Measurements from ENCODE around the gene SPATA32. TPM values are rescaled to one million over a fixed set of nuclear protein-coding genes. Genes with fewer than 3 reads are reported as not detected.

Gene SPATA32
- polyA plus RNA-seq, 3 donors: 0.20 to 0.42 (median 0.22) TPM

DNA sequence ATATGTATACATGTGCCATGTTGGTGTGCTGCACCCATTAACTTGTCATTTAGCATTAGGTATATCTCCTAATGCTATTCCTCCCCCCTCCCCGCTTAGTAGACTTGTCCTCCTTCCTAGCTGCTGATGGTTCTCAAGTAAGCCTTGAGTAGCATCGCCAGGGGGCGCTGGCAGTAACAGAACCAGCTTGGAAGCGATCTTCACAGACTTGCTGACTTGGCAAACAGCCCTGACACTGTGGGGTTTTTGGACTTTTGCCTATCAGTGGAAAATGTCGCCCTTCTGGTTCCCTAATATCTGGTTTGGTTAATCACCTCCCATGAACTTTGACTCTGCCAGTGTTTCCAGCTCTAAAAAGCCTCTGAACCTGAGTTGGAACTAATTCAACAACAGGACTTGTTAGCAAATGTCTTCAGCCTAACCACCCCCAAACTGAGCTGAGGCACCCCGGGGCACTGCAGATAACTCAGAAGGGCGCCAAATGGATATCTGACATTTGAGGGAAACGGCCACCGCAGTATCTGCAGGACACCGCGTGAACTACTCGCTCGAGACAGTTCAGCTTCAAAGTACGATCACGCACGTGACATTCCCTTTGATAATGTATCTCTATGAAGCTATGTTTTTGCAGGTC, 15.4 kb upstream of the SPATA32 start:
- DNase-seq (ENCODE audit: extremely low read depth in 1 of 11, low read depth in 9 of 11, low spot score in 4 of 11): peak; percentile 78 to 90 (median 84)

GRCh38 chr17:45276031-45276430, 14.1 kb upstream of the SPATA32 start:
- no peak for DNase-seq (ENCODE audit: extremely low read depth in 1 of 11, low read depth in 9 of 11, low spot score in 4 of 11)

DNA sequence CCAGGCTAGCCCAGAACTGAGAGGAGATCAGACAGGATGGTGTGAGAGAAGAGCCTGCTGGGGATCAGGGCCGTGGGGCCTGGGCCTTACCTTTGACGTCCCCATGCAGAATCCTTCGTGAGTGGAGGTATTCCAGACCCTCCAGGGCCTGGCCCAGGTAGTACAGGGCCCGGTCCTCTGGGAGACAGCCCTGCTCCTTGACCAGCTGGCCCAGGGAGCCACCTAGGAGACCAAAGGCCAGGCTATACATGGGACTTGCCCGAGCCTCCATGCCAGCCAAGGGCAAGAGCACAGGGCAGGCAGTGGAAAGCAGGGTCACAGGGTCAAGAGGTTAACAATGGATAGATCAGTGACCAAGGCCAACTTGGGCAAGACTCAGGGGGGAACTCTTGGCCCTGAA, 12.1 kb upstream of the SPATA32 start:
- DNase-seq (ENCODE audit: extremely low read depth in 1 of 11, low read depth in 9 of 11, low spot score in 4 of 11): no peak

GRCh38 chr17:45273551-45273957, 11.7 kb upstream of the SPATA32 start:
- no peak for DNase-seq (ENCODE audit: extremely low read depth in 1 of 11, low read depth in 9 of 11, low spot score in 4 of 11)

GRCh38 chr17:45271603-45272002, 9.7 kb upstream of the SPATA32 start:
- DNase-seq (ENCODE audit: extremely low read depth in 1 of 11, low read depth in 9 of 11, low spot score in 4 of 11): no peak

- no peak for DNase-seq (ENCODE audit: extremely low read depth in 1 of 11, low read depth in 9 of 11, low spot score in 4 of 11)
Observed at GRCh38 chr17:45270828-45271418, 9.0 kb upstream of the SPATA32 start.

DNA sequence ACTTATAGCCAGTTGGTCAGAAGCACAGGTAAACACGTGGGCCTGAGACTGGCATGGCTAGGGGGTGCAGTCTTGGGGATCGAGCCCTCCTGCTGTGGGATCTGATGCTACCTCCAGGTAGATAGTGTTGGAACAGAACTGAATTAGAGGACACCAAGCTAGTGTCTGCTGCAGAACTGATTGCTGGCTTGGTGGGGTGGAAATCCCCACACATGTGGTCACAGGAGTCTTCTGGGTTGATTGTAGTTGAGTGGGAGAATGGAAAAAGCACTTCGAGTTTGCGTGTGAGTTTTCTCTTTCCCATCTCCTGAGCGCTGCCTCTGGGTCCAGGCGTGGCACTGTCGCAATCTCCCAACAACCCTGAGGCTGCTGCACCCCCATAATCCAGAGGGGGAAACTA, 8.0 kb upstream of the SPATA32 start:
- DNase-seq (ENCODE audit: extremely low read depth in 1 of 11, low read depth in 9 of 11, low spot score in 4 of 11): no peak

GRCh38 chr17:45267436-45268055, 5.7 kb upstream of the SPATA32 start:
- no peak for DNase-seq (ENCODE audit: extremely low read depth in 1 of 11, low read depth in 9 of 11, low spot score in 4 of 11)

GRCh38 chr17:45266372-45266926, 4.6 kb upstream of the SPATA32 start:
- DNase-seq (ENCODE audit: extremely low read depth in 1 of 11, low read depth in 9 of 11, low spot score in 4 of 11): no peak

GRCh38 chr17:45265821-45266220, 3.9 kb upstream of the SPATA32 start:
- DNase-seq (ENCODE audit: extremely low read depth in 1 of 11, low read depth in 9 of 11, low spot score in 4 of 11): no peak

DNA sequence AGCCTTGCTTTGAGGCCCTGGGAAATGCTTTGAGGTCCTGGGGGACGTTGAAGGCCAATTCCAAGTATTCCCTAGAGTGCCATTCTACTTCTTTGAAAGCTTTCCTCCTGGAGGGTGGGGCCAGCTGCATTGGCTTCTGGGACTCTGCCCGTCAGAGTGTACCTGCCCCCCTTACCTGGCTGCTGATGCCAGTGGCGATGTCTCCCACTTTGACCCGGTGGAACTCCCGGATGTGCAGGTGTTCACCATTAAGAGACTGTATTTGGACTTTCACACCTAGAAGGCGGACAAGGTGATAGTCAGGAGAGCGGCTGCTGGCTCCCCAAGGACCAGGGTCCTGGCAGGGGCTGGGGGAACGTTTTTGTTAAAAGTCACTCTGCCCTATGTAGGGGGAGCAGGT, 3.1 kb upstream of the SPATA32 start:
- no peak for DNase-seq (ENCODE audit: extremely low read depth in 1 of 11, low read depth in 9 of 11, low spot score in 4 of 11)

- no peak for DNase-seq (ENCODE audit: extremely low read depth in 1 of 11, low read depth in 9 of 11, low spot score in 4 of 11)
Observed at GRCh38 chr17:45264430-45264829, 2.5 kb upstream of the SPATA32 start.

- DNase-seq (ENCODE audit: extremely low read depth in 1 of 11, low read depth in 9 of 11, low spot score in 4 of 11): no peak
Observed at GRCh38 chr17:45263477-45263860, 1.6 kb upstream of the SPATA32 start.

DNA sequence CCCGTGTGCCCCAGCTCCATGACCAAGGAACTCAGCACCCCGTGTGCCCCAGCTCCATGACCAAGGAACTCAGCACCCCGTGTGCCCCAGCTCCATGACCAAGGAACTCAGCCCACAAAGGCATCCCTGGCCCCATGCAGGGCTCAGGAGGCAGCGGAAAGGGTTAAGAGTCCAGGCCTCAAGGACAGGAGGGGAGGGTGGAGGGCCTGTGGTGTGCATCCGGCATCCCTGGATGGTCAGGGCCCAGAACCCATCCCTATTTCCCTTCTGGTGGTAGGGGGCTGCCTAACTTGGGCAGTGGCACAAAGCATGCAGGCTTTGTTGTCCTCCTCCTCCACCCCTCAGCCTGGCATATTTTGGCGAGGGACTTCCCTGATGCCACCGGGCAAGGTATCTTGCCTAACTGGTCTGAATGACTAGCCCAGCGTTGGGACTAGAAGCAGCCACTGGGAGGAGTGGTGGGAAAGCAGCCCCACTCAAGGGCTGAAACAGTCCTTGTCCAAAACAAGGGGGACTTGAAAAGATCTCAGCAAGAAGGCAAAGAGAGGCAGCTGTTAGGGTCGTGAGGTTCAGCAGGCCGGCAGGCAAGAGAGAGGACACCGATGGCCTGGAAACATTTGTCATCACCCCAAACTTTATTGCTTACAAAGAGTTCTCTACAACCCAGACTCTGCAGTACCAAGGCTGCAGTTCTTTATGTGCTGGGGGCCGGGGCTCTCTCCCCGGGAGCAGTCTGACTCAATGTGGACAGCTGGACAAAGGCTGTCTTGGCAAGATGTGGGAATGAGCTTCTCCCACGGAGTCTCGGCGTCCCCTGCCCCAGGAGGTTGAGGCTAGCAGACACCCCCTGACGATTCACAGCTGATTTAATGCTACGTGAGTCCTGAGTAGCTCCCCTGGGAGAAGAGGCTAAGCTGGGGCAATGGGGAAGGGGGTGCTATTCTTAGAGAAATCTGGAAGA, 902 bp upstream of the SPATA32 start:
- peak in 1 of 11 donors; percentile 17 for DNase-seq (ENCODE audit: extremely low read depth in 1 of 11, low read depth in 9 of 11, low spot score in 4 of 11)

DNA sequence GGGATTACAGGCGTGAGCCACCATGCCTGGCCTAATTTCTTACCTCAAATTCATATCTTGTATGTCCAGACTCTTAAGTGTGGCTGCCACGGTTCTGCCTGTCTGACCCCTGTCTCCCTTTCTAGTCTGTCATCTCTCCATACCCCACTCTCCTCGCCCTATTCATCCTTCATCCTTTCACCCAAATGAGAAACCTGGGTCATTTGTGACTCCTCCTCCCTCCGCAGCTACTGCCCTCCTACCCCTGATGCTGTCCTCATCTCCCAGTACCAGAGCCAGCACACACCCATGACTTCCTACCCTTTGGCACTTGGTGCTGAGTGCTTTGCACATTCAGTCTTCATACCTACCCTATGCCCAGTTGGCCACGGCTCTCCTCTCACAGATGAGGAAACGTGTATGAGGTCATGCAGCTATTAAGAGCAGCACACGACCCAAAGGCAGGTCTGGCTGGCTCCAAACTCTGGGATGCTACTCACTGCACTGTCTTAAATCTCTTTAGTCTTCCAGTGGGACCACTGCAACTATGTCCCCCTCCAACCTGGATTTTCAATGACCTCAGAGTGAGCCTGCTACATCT, 1.6 kb downstream of the SPATA32 start:
- no peak for DNase-seq (ENCODE audit: extremely low read depth in 1 of 11, low read depth in 9 of 11, low spot score in 4 of 11)

DNA sequence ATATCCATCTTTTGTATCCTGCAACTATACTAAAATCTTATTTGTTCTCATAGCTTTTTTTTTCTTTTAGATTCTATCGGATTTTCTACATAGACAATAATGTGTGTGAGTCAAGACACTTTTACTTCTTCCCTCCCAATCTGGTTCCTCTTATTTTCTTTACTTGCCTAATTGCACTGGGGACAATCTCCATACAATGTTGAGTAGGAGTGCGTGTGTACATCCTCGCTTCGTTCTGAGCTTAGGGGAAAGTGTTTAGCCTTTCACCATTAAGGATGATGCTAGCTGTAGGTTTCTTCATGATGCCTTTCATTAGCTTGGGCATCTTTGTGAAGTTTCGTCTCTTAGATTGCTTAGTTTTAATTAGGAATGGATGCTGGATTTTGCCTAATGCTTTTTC, 2.9 kb downstream of the SPATA32 start:
- DNase-seq (ENCODE audit: extremely low read depth in 1 of 11, low read depth in 9 of 11, low spot score in 4 of 11): no peak

DNA sequence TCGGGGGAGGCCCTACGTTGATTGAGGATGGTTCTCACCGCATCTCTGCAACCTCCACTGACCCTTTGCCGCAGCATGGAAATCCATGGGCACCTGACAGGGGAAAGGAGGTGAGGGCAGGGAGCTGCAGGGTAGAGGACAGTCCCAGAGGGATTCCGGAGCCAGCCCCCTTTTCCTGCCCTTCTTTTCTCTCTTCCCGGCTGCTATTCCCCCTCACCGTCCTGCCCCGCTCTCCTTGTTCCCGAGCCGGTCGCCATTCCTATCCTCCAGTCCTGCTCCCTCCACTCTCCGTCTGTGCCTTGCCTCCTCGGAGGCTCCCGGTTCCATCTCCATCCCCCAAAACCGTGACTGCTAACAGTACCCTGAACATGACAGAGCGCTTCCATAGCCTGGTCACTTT, 4.8 kb downstream of the SPATA32 start:
- DNase-seq (ENCODE audit: extremely low read depth in 1 of 11, low read depth in 9 of 11, low spot score in 4 of 11): no peak

DNA sequence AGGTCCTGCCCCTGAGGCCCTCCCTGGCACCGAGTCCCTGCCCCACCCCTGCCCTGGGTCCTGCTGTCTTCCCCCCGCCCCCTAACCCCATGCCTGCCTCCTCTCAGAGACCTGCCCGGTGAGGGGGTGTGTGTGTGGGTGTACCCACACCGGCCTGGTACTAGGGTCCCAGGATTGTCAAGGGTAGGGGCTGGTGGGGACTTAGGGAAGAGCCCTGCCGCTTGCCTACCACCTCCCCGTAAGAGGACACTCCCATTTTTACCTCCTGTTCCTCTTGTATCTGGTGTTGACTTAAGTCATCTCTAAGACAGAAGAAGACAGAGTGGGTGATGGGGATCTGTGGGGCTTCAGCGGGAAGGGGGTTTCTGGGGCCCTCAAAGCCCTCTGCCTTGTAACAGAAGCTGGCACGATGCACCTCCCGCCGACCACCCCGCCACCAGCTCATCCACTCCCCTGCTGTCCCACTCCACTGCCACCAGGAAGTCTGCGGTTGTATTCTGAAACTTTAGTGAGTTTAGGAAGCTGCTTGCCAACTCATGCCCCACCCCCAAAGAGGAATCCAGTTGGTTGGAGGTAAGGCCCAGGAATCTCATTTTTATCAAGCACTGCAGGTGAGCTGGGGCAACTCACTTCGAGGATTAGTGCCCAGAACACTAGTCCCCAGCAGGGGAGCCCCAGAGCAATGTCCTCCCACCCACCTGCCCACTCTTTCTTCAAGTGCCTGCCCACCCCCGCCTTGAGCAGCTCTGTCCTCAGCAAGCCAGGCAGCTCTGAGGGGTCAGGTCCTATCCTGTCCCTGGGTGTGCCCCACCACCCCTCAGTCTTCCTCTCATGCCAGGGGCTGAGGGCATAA, 5.6 kb downstream of the SPATA32 start:
- no peak for DNase-seq (ENCODE audit: extremely low read depth in 1 of 11, low read depth in 9 of 11, low spot score in 4 of 11)
